Retinal pigment epithelial cell (primary cell): ENCODE measurements around the gene PDE4B.

ENCODE experiments used
- DNase-seq: peaks from one replicate; pipeline ENCODE4 v3.0.0-alpha.2; 2010; ENCODE audit warnings: low read depth
- H3K4me3 ChIP-seq: 2 replicates; pipeline ENCODE4 v1.5.1; 2011; ENCODE audit warnings: mild to moderate bottlenecking, low read length, control low read depth, moderate library complexity
- TF ChIP-seq, protein P1 (sequence below): conservative IDR thresholded peaks from 2 replicates; pipeline ENCODE4 v1.5.1; 2011; ENCODE audit warnings: low read depth, low read length, control low read depth, inconsistent platforms

Gene PDE4B

DNA sequence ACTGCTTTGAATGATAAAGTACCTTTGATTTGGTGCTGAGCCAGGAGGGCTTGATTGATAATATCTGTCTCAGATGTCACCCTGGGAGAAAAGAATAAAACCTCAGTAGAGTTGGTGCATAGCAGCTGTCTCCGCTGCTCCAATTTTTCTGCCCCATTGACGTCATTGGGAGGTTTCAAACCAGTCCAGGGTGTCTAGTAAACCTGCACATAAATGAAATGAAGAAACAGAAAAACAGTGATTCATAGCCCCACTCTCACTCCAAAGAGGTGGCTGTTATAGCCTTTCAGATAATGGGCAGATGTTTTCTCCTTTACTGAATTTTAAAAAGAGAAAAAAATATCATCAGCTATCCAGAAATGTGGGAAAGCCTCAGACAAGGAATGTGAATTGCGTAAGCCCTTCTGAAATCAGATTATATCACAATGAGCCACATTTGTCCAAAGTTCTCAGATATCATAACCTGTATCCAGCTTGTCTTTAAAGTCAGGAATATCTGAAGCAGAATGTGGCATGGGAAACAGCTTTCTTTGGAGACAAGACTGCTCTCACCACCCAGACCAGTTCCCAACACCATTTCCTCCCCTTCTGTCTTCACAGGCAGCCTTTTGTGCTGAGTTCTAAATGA lies 390.0 kb downstream of the PDE4B start:
- H3K4me3 ChIP-seq, result no peak overlapping the region
- TF ChIP-seq, protein P1, sequence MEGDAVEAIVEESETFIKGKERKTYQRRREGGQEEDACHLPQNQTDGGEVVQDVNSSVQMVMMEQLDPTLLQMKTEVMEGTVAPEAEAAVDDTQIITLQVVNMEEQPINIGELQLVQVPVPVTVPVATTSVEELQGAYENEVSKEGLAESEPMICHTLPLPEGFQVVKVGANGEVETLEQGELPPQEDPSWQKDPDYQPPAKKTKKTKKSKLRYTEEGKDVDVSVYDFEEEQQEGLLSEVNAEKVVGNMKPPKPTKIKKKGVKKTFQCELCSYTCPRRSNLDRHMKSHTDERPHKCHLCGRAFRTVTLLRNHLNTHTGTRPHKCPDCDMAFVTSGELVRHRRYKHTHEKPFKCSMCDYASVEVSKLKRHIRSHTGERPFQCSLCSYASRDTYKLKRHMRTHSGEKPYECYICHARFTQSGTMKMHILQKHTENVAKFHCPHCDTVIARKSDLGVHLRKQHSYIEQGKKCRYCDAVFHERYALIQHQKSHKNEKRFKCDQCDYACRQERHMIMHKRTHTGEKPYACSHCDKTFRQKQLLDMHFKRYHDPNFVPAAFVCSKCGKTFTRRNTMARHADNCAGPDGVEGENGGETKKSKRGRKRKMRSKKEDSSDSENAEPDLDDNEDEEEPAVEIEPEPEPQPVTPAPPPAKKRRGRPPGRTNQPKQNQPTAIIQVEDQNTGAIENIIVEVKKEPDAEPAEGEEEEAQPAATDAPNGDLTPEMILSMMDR, result no peak
- DNase-seq, result peak; percentile 63

DNA sequence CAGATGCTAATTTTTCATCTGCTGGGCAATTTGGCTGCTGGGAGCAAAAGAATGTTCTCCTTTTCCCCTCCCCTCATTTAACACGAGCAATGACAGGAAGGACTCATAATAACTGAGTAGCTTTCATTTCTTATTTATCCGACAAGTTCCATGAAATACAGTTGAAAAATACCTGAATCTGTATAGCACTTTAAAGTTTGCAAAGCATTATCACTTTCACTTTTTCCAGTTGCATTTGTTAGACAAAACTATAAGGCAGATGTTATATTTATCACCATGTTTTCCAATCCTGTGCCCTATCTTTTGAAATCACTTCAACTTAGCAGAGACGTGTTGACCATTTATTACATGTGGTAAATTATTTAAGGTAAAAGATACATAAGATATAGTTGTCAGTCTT lies 390.7 kb downstream of the PDE4B start:
- TF ChIP-seq, protein P1, result no peak
- DNase-seq, result no peak
- H3K4me3 ChIP-seq, result no peak overlapping the region

DNA sequence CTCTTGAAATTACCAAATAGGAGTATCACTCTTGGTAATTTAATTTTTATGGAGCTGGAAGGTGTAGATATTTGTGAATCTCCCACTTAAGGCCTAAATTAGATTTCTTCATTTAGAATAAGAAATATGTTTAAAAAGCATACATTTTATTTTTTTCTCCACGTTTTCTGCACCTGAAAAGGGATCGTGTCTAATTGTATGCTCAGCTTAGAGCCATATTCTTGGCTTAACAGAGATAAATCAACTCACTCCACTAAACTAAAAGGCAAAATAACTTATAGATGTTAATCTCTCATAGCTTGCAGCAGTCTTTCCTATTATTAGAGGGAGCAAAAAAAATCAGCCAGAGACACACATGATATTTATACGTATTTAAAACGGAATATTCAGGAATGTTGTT lies 404.4 kb downstream of the PDE4B start:
- TF ChIP-seq, protein P1, result no peak
- no peak overlapping the region for H3K4me3 ChIP-seq
- no peak for DNase-seq

DNA sequence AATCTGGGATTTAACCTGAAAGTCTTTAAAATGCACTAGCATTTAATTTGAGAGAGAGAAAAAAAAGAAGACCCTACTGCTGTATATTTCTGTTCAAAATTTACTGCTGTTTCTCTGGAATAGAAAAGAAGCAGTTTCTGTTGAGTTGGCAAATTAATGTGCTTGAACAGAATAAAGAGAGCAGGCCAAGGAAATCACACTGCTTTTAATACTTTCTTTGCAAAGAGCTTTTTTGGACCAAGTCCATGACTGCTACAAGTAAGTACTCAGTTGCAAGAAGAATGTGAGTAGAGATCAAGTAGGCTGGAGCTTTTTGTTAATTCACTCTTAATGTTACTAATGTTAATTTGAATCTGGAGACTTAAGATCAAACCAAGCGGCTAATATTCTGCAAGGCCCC lies 405.1 kb downstream of the PDE4B start:
- TF ChIP-seq, protein P1, result no peak
- no peak overlapping the region for H3K4me3 ChIP-seq
- peak; percentile 70 for DNase-seq

DNA sequence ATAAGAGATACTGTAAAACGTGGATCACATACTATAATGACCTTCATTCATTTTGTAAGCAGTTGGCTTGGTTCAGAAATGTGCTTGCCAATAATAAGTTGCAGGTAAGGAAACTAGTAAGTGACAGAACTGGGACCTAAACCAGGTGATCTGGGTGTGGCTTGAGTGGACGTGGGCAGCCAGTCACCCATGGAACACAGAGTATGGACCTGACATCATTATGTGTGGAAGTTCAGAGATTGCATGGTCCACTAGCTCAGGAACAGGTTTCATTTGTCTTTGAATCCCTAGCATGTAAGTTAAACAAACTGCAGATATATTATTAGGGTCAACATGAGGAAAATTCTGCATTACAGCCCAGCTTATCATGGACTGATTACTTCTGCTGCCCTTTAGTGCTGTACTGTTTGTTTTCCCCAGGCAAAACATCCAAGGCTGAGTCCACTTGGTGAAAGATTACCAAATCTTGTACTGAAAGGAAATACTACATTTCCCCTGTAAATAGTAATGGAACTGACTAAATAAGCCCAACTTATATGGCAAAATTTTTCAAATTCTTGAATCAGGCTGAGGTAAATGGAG lies 414.0 kb downstream of the PDE4B start:
- H3K4me3 ChIP-seq, result no peak overlapping the region
- TF ChIP-seq, protein P1, result no peak
- no peak for DNase-seq

DNA sequence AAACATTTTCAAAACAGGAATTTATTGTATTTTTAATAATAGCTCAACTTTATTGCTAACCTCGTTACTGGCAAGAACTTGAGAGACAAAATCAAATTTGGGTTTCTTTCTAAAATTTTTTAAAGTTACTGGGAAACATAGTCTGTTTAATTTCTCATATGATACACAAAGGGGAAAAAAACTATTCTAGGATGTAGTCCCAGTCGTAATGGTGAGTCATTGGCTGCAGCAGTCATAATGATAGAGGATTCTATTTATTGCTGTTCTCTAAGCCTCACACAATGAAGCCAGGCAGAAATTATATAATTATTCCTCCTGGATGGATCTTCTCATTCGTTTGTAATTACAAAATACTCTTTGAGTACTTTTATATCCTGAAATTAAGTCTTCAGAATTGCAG lies 414.8 kb downstream of the PDE4B start:
- peak; percentile 65 for DNase-seq
- no peak overlapping the region for H3K4me3 ChIP-seq
- TF ChIP-seq, protein P1, result no peak

DNA sequence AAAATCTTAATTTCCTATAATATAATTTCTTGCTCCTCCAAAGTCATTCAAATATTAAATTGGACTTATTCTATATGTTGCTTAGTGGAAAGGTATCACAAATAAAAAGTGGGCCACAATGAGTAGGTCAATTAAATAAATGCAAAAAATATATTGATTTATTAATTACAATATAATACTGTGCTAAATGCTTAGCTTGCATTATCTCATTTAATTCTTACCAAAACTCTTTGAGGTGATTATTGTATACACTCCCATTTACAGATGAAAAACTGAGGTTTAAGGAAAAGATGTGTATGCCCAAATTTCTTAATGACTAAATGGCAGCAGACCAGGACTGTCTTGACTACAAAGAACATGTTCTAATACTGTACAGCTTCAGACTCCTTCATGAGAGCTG lies 415.9 kb downstream of the PDE4B start:
- no peak for DNase-seq
- TF ChIP-seq, protein P1, result no peak
- H3K4me3 ChIP-seq, result no peak overlapping the region
